Neutrophil (primary cell): ENCODE data around the gene MINK1.
"Not testable (repeated sequence)": the region's sequence is repeated elsewhere in the genome, so short reads cannot be mapped to it uniquely, and the experiment has no call there.

Experiments used
- H3K27ac ChIP-seq: fragments of 200-600 bp; sonication (generic); 2 replicates; pipeline ENCODE4 v1.5.1; 2016; ENCODE audit warnings: mild to moderate bottlenecking, moderate library complexity
- H3K27me3 ChIP-seq: fragments of 200-600 bp; sonication (generic); 2 replicates; pipeline ENCODE4 v1.6.0; 2016; ENCODE audit warnings: mild to moderate bottlenecking
- H3K36me3 ChIP-seq: fragments of 200-600 bp; sonication (generic); 2 replicates; pipeline ENCODE4 v1.5.1; 2017
- H3K4me1 ChIP-seq, 2 experiments: fragments of 200-600 bp in 1 of 2; sonication (generic) in 1 of 2; 1 replicate in 1 of 2; 2 replicates in 1 of 2; pipeline versions ENCODE4 v1.5.1 to v1.6.1; 2013 to 2016; ENCODE audit warnings: low read depth in 1 of 2, low read length in 1 of 2, mild to moderate bottlenecking in 1 of 2, moderate library complexity in 1 of 2; ENCODE audit not compliant: control insufficient read depth in 1 of 2, insufficient read depth in 1 of 2
- H3K4me3 ChIP-seq, 2 experiments: fragments of 200-600 bp in 1 of 2; sonication (generic) in 1 of 2; 1 replicate in 1 of 2; 2 replicates in 1 of 2; pipeline ENCODE4 v1.5.1; 2013 to 2016; ENCODE audit warnings: low read depth in 1 of 2, low read length in 1 of 2, mild to moderate bottlenecking in 1 of 2, moderate library complexity in 1 of 2
- H3K9me3 ChIP-seq: fragments of 200-600 bp; sonication (generic); 2 replicates; pipeline ENCODE4 v1.5.1; 2016
- TF ChIP-seq, protein P1 (sequence below): fragments of 200-600 bp; sonication (generic); IDR thresholded peaks from 2 replicates; pipeline ENCODE4 v1.5.1; 2016; ENCODE audit warnings: antibody characterized with exemption

Gene MINK1

DNA sequence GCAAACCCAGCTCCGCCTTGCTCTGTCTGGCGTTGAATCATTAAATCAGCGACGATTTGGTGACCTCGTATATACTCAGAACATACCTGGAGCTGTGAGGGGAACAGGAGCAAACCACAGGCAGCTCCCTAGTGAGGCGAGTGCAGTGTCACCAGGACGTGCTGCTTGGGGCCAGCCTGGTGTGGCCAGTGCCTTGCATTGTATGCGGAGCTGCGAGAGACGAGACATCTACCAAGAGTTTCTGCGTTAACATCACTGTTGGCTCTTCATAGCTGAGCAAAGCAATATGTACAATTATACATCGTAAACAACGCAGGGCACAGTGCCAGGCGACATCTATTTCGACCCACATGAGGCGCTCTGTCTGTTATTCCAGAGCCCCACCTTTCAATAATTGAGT lies 27.9 kb downstream of the MINK1 start:
- no peaks in the 10 kb centered on the region for H3K9me3 ChIP-seq
- H3K36me3 ChIP-seq = peaks cover 19% of the 10 kb centered on the region
- TF ChIP-seq, protein P1, sequence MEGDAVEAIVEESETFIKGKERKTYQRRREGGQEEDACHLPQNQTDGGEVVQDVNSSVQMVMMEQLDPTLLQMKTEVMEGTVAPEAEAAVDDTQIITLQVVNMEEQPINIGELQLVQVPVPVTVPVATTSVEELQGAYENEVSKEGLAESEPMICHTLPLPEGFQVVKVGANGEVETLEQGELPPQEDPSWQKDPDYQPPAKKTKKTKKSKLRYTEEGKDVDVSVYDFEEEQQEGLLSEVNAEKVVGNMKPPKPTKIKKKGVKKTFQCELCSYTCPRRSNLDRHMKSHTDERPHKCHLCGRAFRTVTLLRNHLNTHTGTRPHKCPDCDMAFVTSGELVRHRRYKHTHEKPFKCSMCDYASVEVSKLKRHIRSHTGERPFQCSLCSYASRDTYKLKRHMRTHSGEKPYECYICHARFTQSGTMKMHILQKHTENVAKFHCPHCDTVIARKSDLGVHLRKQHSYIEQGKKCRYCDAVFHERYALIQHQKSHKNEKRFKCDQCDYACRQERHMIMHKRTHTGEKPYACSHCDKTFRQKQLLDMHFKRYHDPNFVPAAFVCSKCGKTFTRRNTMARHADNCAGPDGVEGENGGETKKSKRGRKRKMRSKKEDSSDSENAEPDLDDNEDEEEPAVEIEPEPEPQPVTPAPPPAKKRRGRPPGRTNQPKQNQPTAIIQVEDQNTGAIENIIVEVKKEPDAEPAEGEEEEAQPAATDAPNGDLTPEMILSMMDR = no peak
- no peak overlapping the region for H3K4me3 ChIP-seq
- H3K4me1 ChIP-seq = peaks cover 10 to 11% of the 10 kb centered on the region in 2 experiments
- H3K27me3 ChIP-seq = no peaks in the 10 kb centered on the region
- no peak overlapping the region for H3K27ac ChIP-seq

DNA sequence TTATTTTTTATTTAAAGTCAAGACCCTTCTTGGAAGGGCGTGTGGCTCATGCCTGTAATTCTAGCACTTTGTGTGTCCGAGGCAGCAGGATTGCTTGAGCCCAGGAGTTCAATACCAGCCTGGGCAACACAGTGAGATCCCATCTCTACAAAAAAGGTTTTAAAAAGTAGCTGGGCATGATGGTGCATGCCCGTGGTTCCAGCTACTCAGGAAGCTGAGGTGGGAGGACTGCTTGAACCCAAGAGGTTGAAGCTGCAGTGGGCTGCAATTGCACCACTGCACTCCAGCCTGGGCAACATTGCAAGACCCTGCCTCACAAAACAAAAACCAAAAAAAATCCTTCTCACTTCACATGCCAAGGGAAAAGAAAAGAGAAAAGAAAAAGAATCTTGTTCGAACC lies 29.6 kb downstream of the MINK1 start:
- TF ChIP-seq, protein P1 = no peak
- peaks cover 12% of the 10 kb centered on the region for H3K36me3 ChIP-seq
- H3K4me3 ChIP-seq = no peak overlapping the region
- H3K27ac ChIP-seq = no peak overlapping the region
- no peaks in the 10 kb centered on the region for H3K9me3 ChIP-seq
- H3K27me3 ChIP-seq = no peaks in the 10 kb centered on the region
- peaks cover 8 to 11% of the 10 kb centered on the region in 2 experiments for H3K4me1 ChIP-seq

DNA sequence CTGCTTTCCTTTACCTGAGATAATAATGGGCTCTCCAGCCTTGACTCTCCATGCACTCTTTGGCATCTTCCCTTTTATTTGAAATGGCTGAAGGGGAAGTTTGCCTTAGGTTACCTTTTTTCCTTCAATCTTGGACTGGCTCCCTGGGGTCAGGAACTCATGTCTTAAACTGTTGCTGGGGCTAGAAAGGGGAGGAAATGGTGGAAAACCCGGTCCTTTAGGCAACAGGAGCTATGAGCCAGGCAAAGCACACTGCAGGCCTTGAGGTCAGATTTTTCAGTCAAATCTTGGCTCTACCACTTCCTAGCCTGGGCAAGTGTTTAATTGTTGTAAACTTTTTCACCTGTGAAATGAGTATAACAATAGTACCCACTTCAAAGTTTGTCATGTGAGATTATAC lies 30.2 kb downstream of the MINK1 start:
- Histone ChIP-seq H3K4me3 (no peak overlapping the region), H3K9me3 (no peaks in the 10 kb centered on the region), H3K36me3 (peaks cover 12% of the 10 kb centered on the region), H3K27ac (no peak overlapping the region), H3K4me1 (peaks cover 2 to 7% of the 10 kb centered on the region in 2 experiments), H3K27me3 (no peaks in the 10 kb centered on the region)
- TF ChIP-seq, protein P1 = no peak

DNA sequence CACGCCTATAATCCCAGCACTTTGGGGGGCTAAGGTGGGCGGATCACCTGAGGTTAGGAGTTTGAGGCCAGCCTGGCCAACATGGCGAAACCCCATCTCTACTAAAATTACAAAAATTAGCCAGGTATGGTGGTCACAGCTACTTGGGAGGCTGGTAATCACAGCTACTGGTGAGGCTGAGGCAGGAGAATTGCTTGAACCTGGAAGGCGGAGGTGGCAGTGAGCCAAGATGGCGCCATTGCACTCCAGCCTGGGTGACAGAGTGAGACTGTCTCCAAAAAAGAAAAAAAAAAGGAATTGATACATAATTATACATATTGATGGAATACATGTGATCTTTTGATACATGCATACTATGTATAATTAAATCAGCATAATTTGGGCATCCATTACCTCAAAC lies 34.4 kb downstream of the MINK1 start:
- H3K9me3 ChIP-seq, H3K4me1 ChIP-seq, H3K4me3 ChIP-seq, H3K36me3 ChIP-seq, H3K27me3 ChIP-seq, H3K27ac ChIP-seq: not testable (repeated sequence)

DNA sequence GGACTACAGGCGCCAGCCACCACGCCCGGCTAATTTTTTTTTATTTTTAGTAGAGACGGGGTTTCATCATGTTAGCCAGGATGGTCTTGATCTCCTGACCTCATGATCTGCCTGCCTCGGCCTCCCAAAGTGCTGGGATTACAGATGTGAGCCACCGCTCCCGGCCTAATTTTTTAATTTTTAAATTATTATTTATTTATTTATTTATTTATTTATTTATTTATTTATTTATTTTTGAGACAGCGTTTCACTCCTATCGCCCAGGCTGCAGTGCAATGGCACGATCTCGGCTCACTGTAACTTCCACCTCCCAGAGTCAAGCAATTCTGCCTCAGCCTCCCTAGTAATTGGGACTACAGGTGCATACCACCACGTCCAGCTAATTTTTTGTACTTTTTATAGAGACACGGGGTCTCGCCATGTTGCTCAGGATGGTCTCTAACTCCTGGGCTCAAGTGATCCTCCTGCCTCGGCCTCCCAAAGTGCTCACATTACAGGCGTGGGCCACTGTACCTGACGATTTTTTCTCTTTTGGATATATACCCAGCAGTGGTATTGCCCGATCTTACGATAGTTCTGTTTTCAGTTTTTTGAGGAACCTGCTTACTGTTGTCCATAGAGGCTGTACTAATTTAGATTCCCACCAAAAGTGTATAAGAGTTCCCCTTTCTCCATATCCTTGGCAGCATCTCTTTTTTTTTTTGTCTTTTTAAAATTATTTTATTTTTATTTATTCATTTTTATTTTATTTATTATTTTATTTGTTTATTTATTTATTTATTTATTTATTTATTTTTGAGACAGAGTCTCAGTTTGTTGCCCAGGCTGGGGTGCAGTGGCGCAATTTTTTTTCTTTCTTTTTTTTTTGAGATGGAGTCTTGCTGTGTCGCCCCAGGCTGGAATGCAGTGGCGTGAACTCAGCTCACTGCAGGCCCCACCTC lies 36.2 kb downstream of the MINK1 start:
- H3K27me3 ChIP-seq, H3K4me1 ChIP-seq, H3K27ac ChIP-seq, H3K4me3 ChIP-seq, H3K9me3 ChIP-seq, H3K36me3 ChIP-seq: not testable (repeated sequence)

DNA sequence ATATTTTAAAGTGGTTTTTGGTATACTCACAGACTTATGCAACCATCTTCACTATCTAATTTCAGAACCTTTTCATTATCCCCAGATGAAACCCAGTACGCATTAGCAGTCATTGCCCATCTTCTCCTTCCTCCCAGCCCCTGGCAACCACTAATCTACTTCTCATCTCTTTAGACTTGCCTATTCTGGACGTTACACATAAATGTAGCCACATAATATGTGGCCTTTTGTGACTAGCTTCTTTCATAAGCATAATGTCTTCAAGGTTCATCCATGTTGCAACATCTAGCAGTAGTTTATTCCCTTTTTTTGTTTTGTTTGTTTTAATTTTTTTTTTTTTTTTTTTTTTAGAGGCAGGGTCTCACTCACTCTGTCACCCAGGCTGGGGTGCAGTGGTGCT lies 37.7 kb downstream of the MINK1 start:
- TF ChIP-seq, protein P1 = no peak
- Histone ChIP-seq H3K4me1 (no peaks in the 10 kb centered on the region), H3K36me3 (peaks cover 5% of the 10 kb centered on the region), H3K27ac (no peak overlapping the region), H3K9me3 (no peaks in the 10 kb centered on the region), H3K4me3 (no peak overlapping the region), H3K27me3 (no peaks in the 10 kb centered on the region)
